ENCODE data around the gene KCTD3. TPM values are rescaled to one million over a fixed set of nuclear protein-coding genes. Genes with fewer than 3 reads are reported as not detected.

Gene KCTD3
- total RNA-seq, 4 donors from 2014 or later: 41.8 to 84.5 (median 49.1) TPM

DNA sequence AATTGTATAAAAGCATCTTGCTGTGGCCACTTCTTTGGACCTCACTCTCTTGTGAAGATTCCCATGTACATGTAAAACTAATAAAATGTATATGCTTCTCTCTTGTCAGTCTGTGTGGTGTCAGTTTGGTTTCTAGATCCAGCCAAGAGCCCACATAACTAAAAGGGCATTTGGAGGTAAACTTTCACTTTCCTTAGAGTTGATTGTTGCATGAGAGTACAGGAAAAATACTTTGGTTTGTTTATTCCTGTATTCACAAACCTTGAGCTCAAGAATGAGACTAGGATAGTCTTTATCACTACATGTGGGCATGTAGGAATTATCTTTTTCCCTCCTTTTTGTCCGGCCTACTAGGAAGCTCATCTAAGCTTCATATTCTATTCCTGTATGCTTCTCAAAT, 50.9 kb downstream of the KCTD3 start:
- TF ChIP-seq, protein P1, sequence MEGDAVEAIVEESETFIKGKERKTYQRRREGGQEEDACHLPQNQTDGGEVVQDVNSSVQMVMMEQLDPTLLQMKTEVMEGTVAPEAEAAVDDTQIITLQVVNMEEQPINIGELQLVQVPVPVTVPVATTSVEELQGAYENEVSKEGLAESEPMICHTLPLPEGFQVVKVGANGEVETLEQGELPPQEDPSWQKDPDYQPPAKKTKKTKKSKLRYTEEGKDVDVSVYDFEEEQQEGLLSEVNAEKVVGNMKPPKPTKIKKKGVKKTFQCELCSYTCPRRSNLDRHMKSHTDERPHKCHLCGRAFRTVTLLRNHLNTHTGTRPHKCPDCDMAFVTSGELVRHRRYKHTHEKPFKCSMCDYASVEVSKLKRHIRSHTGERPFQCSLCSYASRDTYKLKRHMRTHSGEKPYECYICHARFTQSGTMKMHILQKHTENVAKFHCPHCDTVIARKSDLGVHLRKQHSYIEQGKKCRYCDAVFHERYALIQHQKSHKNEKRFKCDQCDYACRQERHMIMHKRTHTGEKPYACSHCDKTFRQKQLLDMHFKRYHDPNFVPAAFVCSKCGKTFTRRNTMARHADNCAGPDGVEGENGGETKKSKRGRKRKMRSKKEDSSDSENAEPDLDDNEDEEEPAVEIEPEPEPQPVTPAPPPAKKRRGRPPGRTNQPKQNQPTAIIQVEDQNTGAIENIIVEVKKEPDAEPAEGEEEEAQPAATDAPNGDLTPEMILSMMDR (IDR thresholded peaks at IDR 0.05): no peak
- ATAC-seq (ENCODE audit: low FRiP score) (no peak), DNase-seq (ENCODE audit: low spot score) (no peak)

DNA sequence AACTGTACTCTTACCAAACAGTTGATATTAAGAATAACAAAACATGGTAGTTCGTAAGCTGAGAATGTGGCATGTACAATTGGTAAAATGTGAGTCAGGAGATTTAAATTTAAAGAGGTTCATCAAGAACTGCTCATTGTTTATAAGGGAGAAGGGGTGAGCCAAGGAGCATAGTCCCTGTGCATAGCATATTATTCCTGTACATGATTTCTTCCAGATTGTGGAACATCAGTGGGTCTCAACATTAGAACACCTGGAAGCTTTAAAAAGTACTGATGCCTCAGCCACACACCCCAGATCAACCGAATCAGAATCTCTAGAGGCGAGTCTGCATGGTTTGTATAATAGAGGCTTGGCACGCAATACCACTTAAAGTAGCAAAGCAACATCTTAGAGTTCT, 56.1 kb downstream of the KCTD3 start:
- no peak for ATAC-seq (ENCODE audit: low FRiP score)
- no peak for DNase-seq (ENCODE audit: low spot score)
- TF ChIP-seq, protein P1 (IDR thresholded peaks at IDR 0.05): no peak

DNA sequence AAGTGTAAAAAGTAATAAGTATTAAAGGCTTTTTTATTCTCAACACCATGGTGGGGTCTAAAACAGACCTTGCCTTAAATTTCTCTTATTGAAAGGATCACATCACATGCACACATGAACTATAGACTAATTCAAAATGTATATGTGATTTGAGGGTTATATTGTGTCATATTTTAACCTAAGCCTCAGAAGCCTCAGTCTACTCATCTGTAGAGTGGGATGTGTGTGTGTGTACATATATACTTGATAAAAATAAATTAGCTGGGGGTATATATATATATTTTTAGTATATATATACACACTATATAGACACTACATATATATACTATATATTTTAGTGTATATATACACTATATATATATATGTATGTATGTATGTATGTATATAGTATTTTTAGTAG, 58.8 kb downstream of the KCTD3 start:
- DNase-seq (ENCODE audit: low spot score) (no peak), ATAC-seq (ENCODE audit: low FRiP score) (no peak)
- TF ChIP-seq, protein P1 (IDR thresholded peaks at IDR 0.05): no peak

DNA sequence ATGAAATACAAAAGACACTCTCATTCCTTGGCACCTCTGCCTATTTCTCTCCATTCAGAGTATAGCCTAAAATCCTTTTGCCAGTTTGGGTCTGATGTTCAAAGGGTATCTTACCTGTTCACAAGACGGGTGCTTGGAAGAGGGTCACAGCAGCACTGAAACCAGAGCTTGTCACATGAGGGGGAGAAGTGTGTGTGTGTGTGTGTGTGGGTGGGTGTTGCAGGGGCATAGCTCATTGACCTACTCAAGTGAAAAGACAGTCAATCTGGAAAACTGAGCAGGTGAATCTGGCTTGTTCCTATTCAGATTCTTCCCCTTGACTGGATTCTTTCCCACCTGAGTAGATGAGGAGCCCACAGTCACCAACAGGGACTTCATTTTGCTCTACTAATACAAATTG, 63.9 kb downstream of the KCTD3 start:
- TF ChIP-seq, protein P1 (IDR thresholded peaks at IDR 0.05): no peak
- DNase-seq (ENCODE audit: low spot score): no peak
- ATAC-seq (ENCODE audit: low FRiP score): no peak

DNA sequence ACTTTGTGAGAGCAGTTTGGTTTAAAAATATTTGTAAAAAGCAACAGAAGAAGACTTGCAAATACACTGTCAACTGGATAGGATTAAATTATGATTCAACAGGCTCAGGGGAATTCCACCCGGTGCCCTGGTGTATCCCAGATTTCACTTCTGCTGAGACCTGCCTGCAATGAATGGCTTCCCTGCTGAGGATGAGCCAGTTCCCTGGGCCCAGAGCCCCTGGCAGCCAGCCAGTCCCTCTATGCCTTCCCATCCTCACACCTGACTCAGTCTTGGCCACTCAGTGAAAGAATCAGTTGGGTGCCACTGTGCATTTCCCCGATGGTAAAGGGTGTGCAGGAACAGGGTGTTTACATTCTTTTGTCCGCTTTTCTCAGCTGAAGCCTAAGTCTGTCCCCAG, 64.4 kb downstream of the KCTD3 start:
- ATAC-seq (ENCODE audit: low FRiP score) (no peak), DNase-seq (ENCODE audit: low spot score) (no peak)
- TF ChIP-seq, protein P1 (IDR thresholded peaks at IDR 0.05): no peak

DNA sequence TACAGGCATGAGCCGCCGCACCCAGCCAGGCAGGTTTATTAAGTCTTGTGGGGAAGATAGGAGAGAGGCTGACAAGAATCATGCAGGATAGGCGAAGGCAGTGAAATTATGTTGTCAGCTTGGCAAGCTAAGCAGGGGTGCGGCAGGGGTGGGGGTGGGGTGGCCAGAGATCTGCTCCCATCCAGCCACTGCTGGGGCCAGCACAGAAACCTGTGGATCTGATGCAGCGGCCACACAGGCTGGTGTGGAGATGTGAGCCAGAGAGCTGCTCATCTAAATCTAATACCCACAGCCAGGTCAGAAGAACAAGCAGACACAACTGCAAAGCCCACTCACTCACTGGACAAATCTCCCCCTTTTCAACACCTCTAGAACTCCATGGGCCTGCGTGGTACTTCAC, 68.7 kb downstream of the KCTD3 start:
- no peak for DNase-seq (ENCODE audit: low spot score)

DNA sequence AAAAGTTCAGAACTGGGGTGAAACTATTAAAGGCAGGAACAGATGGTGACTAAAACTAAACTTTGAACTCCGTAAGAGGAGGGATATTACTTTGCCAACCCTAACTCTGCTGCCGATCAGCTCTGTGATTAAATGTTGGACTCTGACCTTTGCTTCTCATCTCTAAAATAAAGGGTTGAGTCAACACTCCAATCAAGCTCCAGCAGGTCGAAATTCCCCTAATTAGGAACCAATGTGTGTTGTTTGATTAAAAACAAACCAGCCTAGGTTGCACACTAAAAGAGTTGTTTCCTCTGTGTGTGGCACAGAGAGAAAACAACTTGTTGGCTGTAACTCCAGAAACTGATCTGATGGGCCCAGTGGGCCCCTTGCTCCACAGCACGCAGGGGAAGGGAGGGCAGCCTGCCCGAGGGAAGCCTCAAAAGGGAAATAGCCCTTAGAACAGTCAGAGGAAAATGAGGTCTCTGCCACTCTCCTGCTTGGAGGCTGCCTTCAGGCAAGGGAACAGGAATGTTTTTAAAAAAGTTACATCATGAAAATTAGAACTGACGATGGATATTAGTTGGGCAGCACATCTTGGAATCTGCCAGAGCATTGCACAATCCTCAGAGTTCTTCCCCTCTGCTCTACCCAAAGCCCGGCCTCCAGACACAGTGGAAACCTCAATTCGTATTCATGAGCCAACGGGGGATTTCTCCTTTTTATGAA, 69.3 kb downstream of the KCTD3 start:
- DNase-seq (ENCODE audit: low spot score) (no peak), ATAC-seq (ENCODE audit: low FRiP score) (peak; percentile 80)
- TF ChIP-seq, protein P1 (IDR thresholded peaks at IDR 0.05): no peak

More for the DNA sequence above, 68.7 kb downstream of the KCTD3 start:
- TF ChIP-seq, protein P1 (IDR thresholded peaks at IDR 0.05): no peak
- no peak for ATAC-seq (ENCODE audit: low FRiP score)
